Gastroesophageal sphincter (tissue), 4 donors: ENCODE measurements around the gene ZPBP2. TPM values are rescaled to one million over a fixed set of nuclear protein-coding genes. Genes with fewer than 3 reads are reported as not detected.

ENCODE experiments used
- ATAC-seq: fragments of 150-250 bp; one replicate; pipeline ENCODE4 v1.9.1; 2016; ENCODE audit warnings: mild to moderate bottlenecking, moderate library complexity
- H3K27ac ChIP-seq, 4 donors: fragments of 200-600 bp; sonication (generic) in 3 of 4; 1 replicate in 3 of 4; 2 replicates in 1 of 4; pipeline ENCODE4 v1.5.1; 2016 to 2019
- H3K27me3 ChIP-seq: fragments of 200-600 bp; sonication (generic); one replicate; pipeline ENCODE4 v1.5.1; 2019
- H3K36me3 ChIP-seq, 2 donors: fragments of 200-600 bp; sonication (generic); one replicate each; pipeline ENCODE4 v1.5.1; 2019; ENCODE audit warnings: control low read depth in 1 of 2
- H3K4me1 ChIP-seq, 3 donors: fragments of 200-600 bp; sonication (generic); 1 replicate in 2 of 3; 2 replicates in 1 of 3; pipeline ENCODE4 v1.5.1; 2016 to 2019; ENCODE audit warnings: control low read depth in 2 of 3
- H3K4me3 ChIP-seq, 2 donors: fragments of 200-600 bp; sonication (generic); one replicate each; pipeline ENCODE4 v1.5.1; 2019; ENCODE audit warnings: mild to moderate bottlenecking in 1 of 2, moderate library complexity in 1 of 2
- H3K9me3 ChIP-seq, 3 donors: fragments of 200-600 bp; sonication (generic); one replicate each; pipeline ENCODE4 v1.5.1; 2017 to 2019; ENCODE audit warnings: control low read depth in 2 of 3
- EP300 ChIP-seq: sonication (generic); formaldehyde crosslinking; IDR thresholded peaks from one replicate; pipeline ENCODE4 v1.6.1; 2017; ENCODE audit warnings: antibody characterized with exemption, mild to moderate bottlenecking
- POLR2A ChIP-seq, 2 donors: fragments of 450-650 bp; IDR thresholded peaks; one replicate each; pipeline ENCODE4 v1.6.1; 2017; ENCODE audit warnings: antibody characterized with exemption in 2 of 2, mild to moderate bottlenecking in 2 of 2, moderate library complexity in 1 of 2
- POLR2AphosphoS5 ChIP-seq: sonication (generic); formaldehyde crosslinking; IDR thresholded peaks from one replicate; pipeline ENCODE4 v1.6.1; 2017; ENCODE audit warnings: antibody characterized with exemption
- WGBS, 2 donors: methylation state at CpG; one replicate each; pipeline ENCODE4 v1.1.5; 2018; ENCODE audit warnings: low coverage in 1 of 2; 5-methylcytosine and 5-hydroxymethylcytosine counted together
- total RNA-seq, 4 donors: library from RNA; depleted of rRNA; stranded (reverse); fragments of >200 nt; gene quantifications; one replicate each; pipeline ENCODE4 v1.1.0, GENCODE V29; 2016
- TF ChIP-seq, protein P1 (sequence below), 4 experiments: fragments of 200-600 bp in 2 of 4; fragments of 450-650 bp in 2 of 4; sonication (generic) in 1 of 4; IDR thresholded peaks; one replicate each; pipeline ENCODE4 v1.5.1; 2017 to 2019; ENCODE audit warnings: antibody characterized with exemption in 4 of 4, mild to moderate bottlenecking in 2 of 4, moderate library complexity in 2 of 4

ZPBP2 gene
- total RNA-seq, 4 donors from 2014 or later: not detected

DNA sequence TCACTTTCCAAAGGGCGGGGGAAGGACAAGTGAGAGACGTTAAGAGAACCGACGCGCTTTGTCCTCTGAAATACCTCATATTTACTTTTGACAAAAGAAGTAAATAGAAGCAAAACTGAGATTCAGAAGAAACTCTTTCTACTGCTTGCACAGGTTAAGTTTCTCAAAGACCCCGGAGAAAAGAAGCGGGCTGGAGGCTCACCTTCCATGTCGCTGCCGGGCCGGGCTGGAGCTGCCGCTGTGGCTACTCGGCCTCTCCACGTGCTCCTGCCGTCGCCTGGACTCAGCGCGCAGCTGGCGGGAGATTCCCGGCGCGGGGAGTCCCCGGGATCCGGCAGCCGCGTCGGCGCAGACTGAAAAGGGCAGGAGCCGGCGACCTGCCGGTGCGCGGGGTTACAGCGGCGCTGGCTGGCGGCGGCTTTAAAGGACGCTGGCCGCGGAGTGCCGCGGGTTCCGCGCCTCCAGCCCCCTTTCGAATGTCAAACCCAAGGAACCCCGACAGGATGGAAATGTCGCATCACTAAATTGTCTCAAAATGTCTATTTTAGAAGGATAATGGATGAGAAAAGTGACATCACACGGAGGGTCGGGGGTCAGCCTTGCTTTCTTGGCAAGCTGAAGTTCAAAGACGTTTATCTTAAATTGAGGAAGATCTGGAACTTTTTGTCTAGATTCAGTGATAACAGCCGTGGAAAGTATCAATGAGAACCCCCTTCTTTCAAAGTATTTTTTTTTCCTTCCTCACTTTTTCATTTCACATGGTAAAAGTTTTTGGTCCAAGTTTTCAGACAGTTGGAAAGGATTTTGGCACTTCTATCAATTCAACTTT lies 3.9 kb upstream of the ZPBP2 start, which contains the start of gene IKZF3:
IKZF3 (minus strand) TSS at position 395 of the 829 bp plus-strand sequence; CDS start at position 209, 186 bp downstream.
- Histone ChIP-seq H3K36me3 (no peaks in the 10 kb centered on the region), H3K27ac (peak within 1 kb of the TSS in 1 of 4 donors; percentile 13), H3K4me3 (peak within 1 kb of the TSS; percentile 18 to 34), H3K4me1 (peaks cover 4 to 8% (median 4%) of the 10 kb centered on the region in 3 donors), H3K27me3 (peaks cover 98% of the 10 kb centered on the region), H3K9me3 (peaks cover 0 to 17% (median 0%) of the 10 kb centered on the region in 3 donors)
- TF ChIP-seq POLR2AphosphoS5: no peak
- TF ChIP-seq, protein P1, sequence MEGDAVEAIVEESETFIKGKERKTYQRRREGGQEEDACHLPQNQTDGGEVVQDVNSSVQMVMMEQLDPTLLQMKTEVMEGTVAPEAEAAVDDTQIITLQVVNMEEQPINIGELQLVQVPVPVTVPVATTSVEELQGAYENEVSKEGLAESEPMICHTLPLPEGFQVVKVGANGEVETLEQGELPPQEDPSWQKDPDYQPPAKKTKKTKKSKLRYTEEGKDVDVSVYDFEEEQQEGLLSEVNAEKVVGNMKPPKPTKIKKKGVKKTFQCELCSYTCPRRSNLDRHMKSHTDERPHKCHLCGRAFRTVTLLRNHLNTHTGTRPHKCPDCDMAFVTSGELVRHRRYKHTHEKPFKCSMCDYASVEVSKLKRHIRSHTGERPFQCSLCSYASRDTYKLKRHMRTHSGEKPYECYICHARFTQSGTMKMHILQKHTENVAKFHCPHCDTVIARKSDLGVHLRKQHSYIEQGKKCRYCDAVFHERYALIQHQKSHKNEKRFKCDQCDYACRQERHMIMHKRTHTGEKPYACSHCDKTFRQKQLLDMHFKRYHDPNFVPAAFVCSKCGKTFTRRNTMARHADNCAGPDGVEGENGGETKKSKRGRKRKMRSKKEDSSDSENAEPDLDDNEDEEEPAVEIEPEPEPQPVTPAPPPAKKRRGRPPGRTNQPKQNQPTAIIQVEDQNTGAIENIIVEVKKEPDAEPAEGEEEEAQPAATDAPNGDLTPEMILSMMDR (IDR thresholded peaks at IDR 0.05): peak in 1 of 4 experiments; percentile 15
- 5 to 7% methylated on average over 10 to 11 of the region's 50 CpGs for WGBS, 2 donors
- no peak for ATAC-seq

DNA sequence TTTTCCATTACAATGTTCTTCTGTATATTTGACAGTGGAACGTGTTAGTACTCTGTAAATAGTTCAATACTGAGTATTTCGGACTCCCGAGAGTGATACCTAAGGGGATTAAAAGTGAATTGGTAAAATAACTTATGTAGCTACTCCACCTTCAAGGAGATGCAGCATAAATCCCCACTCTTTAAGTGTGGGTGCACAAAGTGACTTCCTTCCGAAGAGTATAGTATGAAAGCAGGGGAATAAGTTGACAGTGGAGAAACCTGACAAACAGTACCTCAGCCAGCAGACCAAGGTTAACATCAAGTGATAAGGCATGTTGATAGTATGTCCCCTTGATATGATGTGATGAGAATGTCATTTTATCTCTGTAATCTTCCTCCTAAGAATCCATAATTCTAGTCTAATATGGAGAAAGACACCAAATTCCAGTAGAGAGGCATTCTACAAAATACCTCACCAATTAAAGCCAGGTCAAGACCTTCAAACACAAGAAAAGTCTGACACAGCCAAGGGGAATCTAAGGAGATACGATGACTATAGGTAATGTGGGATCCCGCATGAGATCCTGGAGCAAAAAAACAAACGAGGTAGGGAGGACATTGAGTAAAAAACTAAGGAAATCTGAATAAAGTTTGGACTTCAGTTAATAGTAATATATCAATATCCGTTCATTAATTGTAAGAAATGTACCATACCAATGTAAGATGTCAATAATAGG lies 1.8 kb upstream of the ZPBP2 start:
- peaks cover 0 to 17% (median 0%) of the 10 kb centered on the region in 3 donors for H3K9me3 ChIP-seq
- TF ChIP-seq EP300: no peak
- TF ChIP-seq POLR2AphosphoS5: no peak
- TF ChIP-seq, protein P1 (IDR thresholded peaks at IDR 0.05): no peak
- TF ChIP-seq POLR2A (IDR thresholded peaks at IDR 0.05): no peak
- H3K27me3 ChIP-seq: peaks cover 78% of the 10 kb centered on the region
- H3K4me1 ChIP-seq: peaks cover 4 to 8% (median 4%) of the 10 kb centered on the region in 3 donors
- WGBS, 2 donors: 79 to 88% methylated on average over 8 of the region's 8 CpGs
- no peak overlapping the region for H3K27ac ChIP-seq
- H3K36me3 ChIP-seq: no peaks in the 10 kb centered on the region
- no peak overlapping the region for H3K4me3 ChIP-seq
- ATAC-seq: no peak

DNA sequence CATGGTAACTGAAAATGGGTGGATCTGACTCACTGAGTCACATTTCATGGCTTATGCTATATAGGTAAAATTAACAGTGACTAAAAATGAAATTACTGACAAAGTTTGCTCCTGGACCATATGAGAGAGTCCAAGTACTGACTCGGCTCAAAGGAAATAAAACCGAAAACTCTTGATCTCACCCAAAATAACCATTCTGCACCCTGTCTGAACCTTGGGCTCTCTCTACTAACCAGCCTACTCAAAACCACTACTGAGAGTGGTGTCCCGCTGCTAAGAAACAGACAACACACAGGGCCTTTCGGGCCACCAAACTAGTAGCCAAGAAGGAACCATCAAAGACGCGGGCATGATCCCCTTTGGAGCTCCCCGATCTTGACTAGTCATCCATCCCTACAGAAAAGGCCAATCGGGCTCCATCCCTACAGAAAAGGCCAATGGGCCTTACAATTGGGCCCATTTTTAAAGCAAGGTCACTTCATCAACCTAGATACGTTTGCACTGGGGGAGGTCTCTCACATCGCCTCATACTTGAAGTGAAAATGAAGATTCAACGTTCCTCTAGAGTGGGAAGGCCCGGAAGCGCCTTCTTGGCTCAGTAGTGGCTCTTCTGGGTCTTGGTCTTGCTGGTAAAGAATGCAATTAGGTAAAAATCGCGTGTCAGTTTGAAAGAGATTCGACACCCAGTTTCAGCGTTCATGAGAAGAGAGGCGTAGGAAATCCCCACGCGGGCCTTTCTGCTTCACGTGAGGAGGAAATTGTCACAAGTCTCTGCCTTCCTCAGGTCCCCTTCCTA lies 720 bp upstream of the ZPBP2 start:
- Histone ChIP-seq H3K36me3 (no peaks in the 10 kb centered on the region), H3K4me3 (no peak overlapping the region), H3K9me3 (peaks cover 0 to 17% (median 0%) of the 10 kb centered on the region in 3 donors), H3K27ac (no peak overlapping the region), H3K27me3 (peaks cover 67% of the 10 kb centered on the region), H3K4me1 (peaks cover 4 to 8% (median 4%) of the 10 kb centered on the region in 3 donors)
- 72 to 84% methylated on average over 10 to 12 of the region's 21 CpGs for WGBS, 2 donors
- TF ChIP-seq POLR2A (IDR thresholded peaks at IDR 0.05): no peak
- TF ChIP-seq POLR2AphosphoS5: no peak
- TF ChIP-seq, protein P1 (IDR thresholded peaks at IDR 0.05): no peak
- TF ChIP-seq EP300: no peak
- no peak for ATAC-seq

DNA sequence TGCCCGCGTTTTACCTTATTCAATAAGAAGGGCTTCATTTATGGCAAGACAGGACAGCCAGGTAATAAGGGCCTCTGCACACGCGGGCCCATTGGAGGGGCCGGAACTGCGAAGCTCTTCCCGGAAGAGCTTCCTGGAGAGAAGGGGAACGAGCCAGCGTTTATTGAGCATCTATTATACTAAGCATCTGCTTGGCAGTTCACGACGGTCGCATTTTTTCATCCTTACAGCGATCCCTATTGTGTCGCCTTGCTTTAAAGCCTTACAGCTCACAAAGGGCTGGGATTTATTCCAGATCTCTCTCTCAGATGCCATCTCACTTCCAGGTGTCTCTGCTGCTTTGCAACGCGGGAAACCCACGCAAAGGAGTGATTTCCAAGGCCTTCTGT lies 546 bp downstream of the ZPBP2 start:
- TF ChIP-seq, protein P1 (IDR thresholded peaks at IDR 0.05): no peak
- H3K36me3 ChIP-seq: no peaks in the 10 kb centered on the region
- ATAC-seq: no peak
- peaks cover 0 to 17% (median 0%) of the 10 kb centered on the region in 3 donors for H3K9me3 ChIP-seq
- H3K27me3 ChIP-seq: peaks cover 59% of the 10 kb centered on the region
- no peak overlapping the region for H3K27ac ChIP-seq
- H3K4me1 ChIP-seq: peaks cover 4 to 8% (median 4%) of the 10 kb centered on the region in 3 donors
- 67 to 76% methylated on average over 8 to 10 of the region's 17 CpGs for WGBS, 2 donors
- H3K4me3 ChIP-seq: no peak overlapping the region
